A673 (cell line): ENCODE measurements around the gene SYNE3. TPM values are rescaled to one million over a fixed set of nuclear protein-coding genes. Genes with fewer than 3 reads are reported as not detected.
A peak's percentile ranks its signal among the peaks of the same experiment; 100 is the strongest.

Source experiments
- BruUV-seq: library from RNA; stranded (reverse); fragments of 400-500 nt; replicated peaks from 2 replicates; lab custom pipeline; 2021; lab: Mats Ljungman, UMichigan
- CTCF ChIA-PET: fragments of 300-600 bp; sonication (Branson Sonifier 250); formaldehyde crosslinking; loops from one replicate; lab custom pipeline; 2022; ENCODE audit warnings: antibody characterized with exemption; lab: Charles Lee
- POLR2A ChIA-PET: fragments of 300-600 bp; sonication (Branson Sonifier 250); formaldehyde crosslinking; loops from one replicate; lab custom pipeline; 2022; ENCODE audit warnings: antibody characterized with exemption; ENCODE audit not compliant: low non-redundant PET; lab: Charles Lee
- DNase-seq: peaks from one replicate; pipeline ENCODE4 v3.0.0-alpha.2; 2015; ENCODE audit warnings: low spot score
- H3K27ac ChIP-seq: fragments of 200-600 bp; sonication (generic); 2 replicates; pipeline ENCODE4 v1.5.1; 2016; ENCODE audit warnings: mixed run types, low read depth, mild to moderate bottlenecking, mixed read lengths, antibody characterized with exemption, low read length; ENCODE audit not compliant: poor library complexity, severe bottlenecking
- H3K27me3 ChIP-seq: fragments of 200-600 bp; sonication (generic); replicated peaks from 2 replicates; pipeline ENCODE4 v1.6.1; 2017; ENCODE audit warnings: mixed run types, low read depth, mild to moderate bottlenecking, mixed read lengths, antibody characterized with exemption, low read length; ENCODE audit not compliant: insufficient read depth, poor library complexity
- H3K36me3 ChIP-seq: fragments of 200-600 bp; sonication (generic); 2 replicates; pipeline ENCODE4 v1.6.1; 2016; ENCODE audit warnings: mixed run types, mild to moderate bottlenecking, mixed read lengths, antibody characterized with exemption, low read length; ENCODE audit not compliant: insufficient read depth, poor library complexity, severe bottlenecking
- H3K4me1 ChIP-seq: fragments of 200-600 bp; sonication (generic); 2 replicates; pipeline ENCODE4 v1.6.1; 2017; ENCODE audit warnings: mixed run types, mild to moderate bottlenecking, mixed read lengths, antibody characterized with exemption, low read length; ENCODE audit not compliant: insufficient read depth, poor library complexity, severe bottlenecking
- H3K4me3 ChIP-seq: fragments of 200-600 bp; sonication (generic); 2 replicates; pipeline ENCODE4 v1.5.1; 2016; ENCODE audit warnings: low read depth, mixed run types, mild to moderate bottlenecking, mixed read lengths, low read length; ENCODE audit not compliant: poor library complexity, severe bottlenecking
- H3K9me3 ChIP-seq: fragments of 200-600 bp; sonication (generic); 2 replicates; pipeline ENCODE4 v1.6.1; 2016; ENCODE audit warnings: mixed run types, low read depth, mild to moderate bottlenecking, mixed read lengths, antibody characterized with exemption, low read length; ENCODE audit not compliant: poor library complexity, severe bottlenecking
- EZH2 ChIP-seq: fragments of 200-600 bp; sonication (generic); IDR thresholded peaks from 2 replicates; pipeline ENCODE4 v1.6.1; 2017; ENCODE audit warnings: borderline replicate concordance, low read depth, mild to moderate bottlenecking, mixed read lengths, antibody characterized with exemption, low read length; ENCODE audit not compliant: poor library complexity, severe bottlenecking
- intact Hi-C: fragments of 100-400 bp; cut with micrococcal nuclease; formaldehyde crosslinking; loops from one replicate; pipeline ENCODE4 v1.10.0; 2022; ENCODE audit not compliant: unreplicated experiment
- total RNA-seq: library from RNA; stranded (reverse); gene quantifications from 2 replicates; pipeline ENCODE4 v1.2.3, GENCODE V29; 2021
- TF ChIP-seq, protein P1 (sequence below): fragments of 300-800, 200-600 bp; sonication (generic); conservative IDR thresholded peaks from 2 replicates; pipeline ENCODE4 v1.5.1; 2017; ENCODE audit warnings: low read depth, mild to moderate bottlenecking, antibody characterized with exemption, low read length, moderate library complexity, mixed read lengths

Gene SYNE3
- total RNA-seq, 1 experiment from 2014 or later, result 6.4 TPM

DNA sequence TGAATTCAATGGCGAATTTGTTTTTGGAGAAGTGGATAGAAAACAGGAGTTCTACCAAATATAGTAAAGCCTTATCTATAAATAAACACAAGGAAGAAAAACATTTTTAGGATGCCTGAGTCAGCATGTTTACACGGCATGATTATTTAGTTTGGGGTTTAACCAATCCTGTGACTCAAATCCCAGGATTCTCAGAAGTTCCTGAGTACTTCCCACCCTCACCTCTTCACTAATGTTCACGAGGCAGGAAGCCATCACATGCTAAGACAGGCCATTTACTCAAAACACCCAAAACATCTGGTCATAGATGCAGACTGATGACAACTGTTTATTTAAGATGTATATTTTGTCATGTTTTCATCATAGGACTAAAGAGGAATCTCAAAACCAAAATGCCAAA, 15.0 kb upstream of the SYNE3 start:
- ChIA-PET POLR2A (no interaction called here), CTCF (no interaction called here)
- peaks cover 33% of the 10 kb centered on the region for H3K4me1 ChIP-seq
- intact Hi-C loops, result no loop called here
- no TSS peak for BruUV-seq
- DNase-seq, result no peak
- no peak for TF ChIP-seq EZH2
- TF ChIP-seq, protein P1, sequence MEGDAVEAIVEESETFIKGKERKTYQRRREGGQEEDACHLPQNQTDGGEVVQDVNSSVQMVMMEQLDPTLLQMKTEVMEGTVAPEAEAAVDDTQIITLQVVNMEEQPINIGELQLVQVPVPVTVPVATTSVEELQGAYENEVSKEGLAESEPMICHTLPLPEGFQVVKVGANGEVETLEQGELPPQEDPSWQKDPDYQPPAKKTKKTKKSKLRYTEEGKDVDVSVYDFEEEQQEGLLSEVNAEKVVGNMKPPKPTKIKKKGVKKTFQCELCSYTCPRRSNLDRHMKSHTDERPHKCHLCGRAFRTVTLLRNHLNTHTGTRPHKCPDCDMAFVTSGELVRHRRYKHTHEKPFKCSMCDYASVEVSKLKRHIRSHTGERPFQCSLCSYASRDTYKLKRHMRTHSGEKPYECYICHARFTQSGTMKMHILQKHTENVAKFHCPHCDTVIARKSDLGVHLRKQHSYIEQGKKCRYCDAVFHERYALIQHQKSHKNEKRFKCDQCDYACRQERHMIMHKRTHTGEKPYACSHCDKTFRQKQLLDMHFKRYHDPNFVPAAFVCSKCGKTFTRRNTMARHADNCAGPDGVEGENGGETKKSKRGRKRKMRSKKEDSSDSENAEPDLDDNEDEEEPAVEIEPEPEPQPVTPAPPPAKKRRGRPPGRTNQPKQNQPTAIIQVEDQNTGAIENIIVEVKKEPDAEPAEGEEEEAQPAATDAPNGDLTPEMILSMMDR, result no peak
- H3K4me3 ChIP-seq, result peak overlapping the region; percentile 92
- no peak overlapping the region for H3K27ac ChIP-seq
- H3K27me3 ChIP-seq, result no peaks in the 10 kb centered on the region
- H3K9me3 ChIP-seq, result no peaks in the 10 kb centered on the region
- peaks cover 25% of the 10 kb centered on the region for H3K36me3 ChIP-seq

DNA sequence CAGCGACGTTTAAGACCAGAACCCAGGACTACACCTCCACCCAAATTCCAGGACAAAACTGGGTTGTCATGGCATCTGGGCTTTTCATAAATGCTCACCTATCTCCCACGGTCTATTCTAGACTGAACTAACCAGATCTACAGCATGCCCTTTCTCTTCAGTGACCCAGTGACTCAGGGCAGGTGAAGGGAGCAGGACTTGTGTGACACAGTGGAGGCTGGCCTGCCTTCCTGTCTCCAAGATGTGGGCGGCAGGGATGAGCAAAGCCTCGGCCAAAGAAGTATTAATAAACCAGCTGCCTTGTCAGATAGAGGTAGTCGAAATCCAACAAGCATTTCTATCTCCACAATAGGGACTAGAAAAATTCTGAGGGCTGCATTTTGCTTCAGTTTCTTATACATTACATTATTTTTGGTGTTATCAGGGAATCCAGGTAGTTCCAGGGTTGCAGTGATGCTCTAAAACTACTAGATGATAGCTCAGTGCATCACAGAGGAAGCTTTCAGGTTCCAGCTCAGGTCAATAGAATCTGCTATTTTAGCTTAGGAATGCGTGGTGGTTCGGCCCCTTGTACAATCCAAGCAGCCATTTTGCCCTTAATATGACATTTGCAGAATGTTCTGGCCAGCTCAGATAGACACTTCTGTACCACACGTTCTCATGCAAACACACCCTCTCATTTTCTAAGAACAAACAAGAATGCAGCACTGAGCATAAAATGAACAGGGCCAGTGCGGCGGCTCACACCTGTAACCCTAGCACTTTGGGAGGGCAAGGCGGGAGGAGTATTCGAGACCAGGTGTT, 14.2 kb upstream of the SYNE3 start:
- BruUV-seq, result no TSS peak
- intact Hi-C loops, result no loop called here
- Histone ChIP-seq H3K36me3 (peaks cover 25% of the 10 kb centered on the region), H3K4me1 (peaks cover 29% of the 10 kb centered on the region), H3K27ac (no peak overlapping the region), H3K9me3 (no peaks in the 10 kb centered on the region), H3K27me3 (no peaks in the 10 kb centered on the region), H3K4me3 (no peak overlapping the region)
- ChIA-PET POLR2A (no interaction called here), CTCF (no interaction called here)
- no peak for DNase-seq
- TF ChIP-seq EZH2, result no peak
- TF ChIP-seq, protein P1, result no peak

DNA sequence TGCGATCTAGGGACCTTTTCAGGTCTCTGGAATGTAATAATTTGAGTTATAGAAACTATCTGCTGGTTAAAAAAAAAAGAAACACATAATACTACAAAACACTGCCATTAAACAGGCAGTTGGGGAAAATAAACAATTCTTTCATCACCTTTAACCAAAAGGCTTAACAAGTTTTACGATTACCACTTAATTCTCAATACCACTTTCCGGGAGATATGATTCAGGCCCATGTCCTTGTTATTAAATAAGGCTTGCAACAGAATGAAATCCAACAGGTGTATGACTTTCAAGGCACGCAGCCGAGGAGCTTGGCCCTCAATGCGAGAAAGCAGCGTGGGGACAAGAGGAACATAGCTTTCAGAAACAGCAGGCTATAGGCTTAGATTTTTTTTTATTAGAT, 12.8 kb upstream of the SYNE3 start:
- peak overlapping the region; percentile 22 for H3K27ac ChIP-seq
- peaks cover 25% of the 10 kb centered on the region for H3K36me3 ChIP-seq
- TF ChIP-seq, protein P1, result no peak
- no peak for TF ChIP-seq EZH2
- peaks cover 38% of the 10 kb centered on the region for H3K4me1 ChIP-seq
- intact Hi-C loops, result no loop called here
- no peaks in the 10 kb centered on the region for H3K27me3 ChIP-seq
- DNase-seq, result no peak
- POLR2A ChIA-PET, result no interaction called here
- H3K9me3 ChIP-seq, result no peaks in the 10 kb centered on the region
- H3K4me3 ChIP-seq, result no peak overlapping the region
- CTCF ChIA-PET, result interaction anchor here (0.7 kb wide), 1 partner anchor 130 kb away, joined by 3 read pairs; no protein-coding TSS in a partner anchor
- BruUV-seq, result no TSS peak
